Epidermal melanocyte (primary cell): ENCODE data around the gene TMA7.

ENCODE experiments used
- DNase-seq: peaks from one replicate; pipeline ENCODE4 v3.0.0; 2011; ENCODE audit warnings: low spot score; ENCODE audit not compliant: insufficient read length

Gene TMA7

GRCh38 chr3:48422681-48423080 is 17.4 kb upstream of the TMA7 start:
- DNase-seq: no peak

- no peak for DNase-seq
Measured at GRCh38 chr3:48423241-48423882, 16.7 kb upstream of the TMA7 start.

GRCh38 chr3:48423883-48424695 is 16.0 kb upstream of the TMA7 start:
- no peak for DNase-seq

GRCh38 chr3:48425281-48425812 is 14.7 kb upstream of the TMA7 start:
- no peak for DNase-seq

GRCh38 chr3:48426401-48426909 is 13.6 kb upstream of the TMA7 start:
- peak; percentile 92 for DNase-seq

GRCh38 chr3:48426944-48427629 is 13.0 kb upstream of the TMA7 start:
- DNase-seq: peak; percentile 86

GRCh38 chr3:48427630-48427962 is 12.5 kb upstream of the TMA7 start:
- DNase-seq: no peak

GRCh38 chr3:48428088-48428571 is 11.9 kb upstream of the TMA7 start:
- no peak for DNase-seq

GRCh38 chr3:48428572-48429316 is 11.3 kb upstream of the TMA7 start:
- no peak for DNase-seq

- DNase-seq: peak; percentile 65
Measured at GRCh38 chr3:48429317-48429959, 10.6 kb upstream of the TMA7 start.

- DNase-seq: peak; percentile 14
Measured at GRCh38 chr3:48429960-48430707, 9.9 kb upstream of the TMA7 start, which contains the start of gene PLXNB1. Gene PLXNB1, minus strand, starts transcription at chr3:48430086. Its CDS starts 5,475 bp downstream, at chr3:48424611.

GRCh38 chr3:48430708-48431101 is 9.4 kb upstream of the TMA7 start:
- peak; percentile 4 for DNase-seq

- DNase-seq: peak; percentile 15
Measured at GRCh38 chr3:48431224-48432029, 8.6 kb upstream of the TMA7 start.

GRCh38 chr3:48432411-48433371 is 7.4 kb upstream of the TMA7 start:
- DNase-seq: peak; percentile 3

GRCh38 chr3:48433472-48434118 is 6.5 kb upstream of the TMA7 start:
- peak; percentile 11 for DNase-seq

GRCh38 chr3:48434591-48435222 is 5.3 kb upstream of the TMA7 start:
- peak; percentile 4 for DNase-seq

GRCh38 chr3:48435223-48435595 is 4.8 kb upstream of the TMA7 start:
- peak; percentile 5 for DNase-seq
